ENCODE data around the gene CRK.
A peak's percentile ranks its signal among the peaks of the same experiment; 100 is the strongest.
"Not testable (repeated sequence)": the region's sequence is repeated elsewhere in the genome, so short reads cannot be mapped to it uniquely, and the experiment has no call there.

CRK gene

GRCh38 chr17:1461198-1461944, 5.3 kb upstream of the CRK start:
- H3K36me3 ChIP-seq (ENCODE audit: control insufficient read depth, insufficient read depth, low read length) = no peaks in the 10 kb centered on the region
- no peak for TF ChIP-seq CTCF (IDR thresholded peaks at IDR 0.05)
- no peak overlapping the region for H3K4me2 ChIP-seq (ENCODE audit: low read length)
- H3K9me3 ChIP-seq (ENCODE audit: control insufficient read depth, low read length) = no peaks in the 10 kb centered on the region
- no peaks in the 10 kb centered on the region for H3K27me3 ChIP-seq (ENCODE audit: control insufficient read depth, insufficient read depth, low read length)
- H3K4me1 ChIP-seq = peaks cover 3% of the 10 kb centered on the region
- no peak overlapping the region for H3K27ac ChIP-seq
- H3K9ac ChIP-seq = no peak overlapping the region
- H3K79me2 ChIP-seq = no peaks in the 10 kb centered on the region
- no peak overlapping the region for H2AFZ ChIP-seq
- no peak overlapping the region for H3K4me3 ChIP-seq (ENCODE audit: low read depth, low read length)

- no peaks in the 10 kb centered on the region for H3K9me3 ChIP-seq (ENCODE audit: control insufficient read depth, low read length)
- no peak overlapping the region for H3K9ac ChIP-seq
- no peak overlapping the region for H3K4me3 ChIP-seq (ENCODE audit: low read depth, low read length)
- H3K4me2 ChIP-seq (ENCODE audit: low read length) = no peak overlapping the region
- peaks cover 3% of the 10 kb centered on the region for H3K4me1 ChIP-seq
- no peaks in the 10 kb centered on the region for H3K79me2 ChIP-seq
- no peak for TF ChIP-seq CTCF (IDR thresholded peaks at IDR 0.05)
- H3K27me3 ChIP-seq (ENCODE audit: control insufficient read depth, insufficient read depth, low read length) = no peaks in the 10 kb centered on the region
- H2AFZ ChIP-seq = no peak overlapping the region
- no peaks in the 10 kb centered on the region for H3K36me3 ChIP-seq (ENCODE audit: control insufficient read depth, insufficient read depth, low read length)
- H3K27ac ChIP-seq = no peak overlapping the region
Measured at GRCh38 chr17:1460233-1460632, 4.2 kb upstream of the CRK start.

GRCh38 chr17:1455291-1455796, 688 bp downstream of the CRK start:
- H2AFZ ChIP-seq = peak overlapping the region; percentile 90
- peak overlapping the region; percentile 82 for H3K27ac ChIP-seq
- no peaks in the 10 kb centered on the region for H3K27me3 ChIP-seq (ENCODE audit: control insufficient read depth, insufficient read depth, low read length)
- H3K9ac ChIP-seq = peak overlapping the region; percentile 33
- peak overlapping the region; percentile 72 for H3K4me2 ChIP-seq (ENCODE audit: low read length)
- H3K4me1 ChIP-seq = peaks cover 8% of the 10 kb centered on the region
- peak; percentile 62 for TF ChIP-seq CTCF (IDR thresholded peaks at IDR 0.05)
- H3K4me3 ChIP-seq (ENCODE audit: low read depth, low read length) = peak overlapping the region; percentile 86
- H3K9me3 ChIP-seq (ENCODE audit: control insufficient read depth, low read length) = no peaks in the 10 kb centered on the region
- peaks cover 26% of the 10 kb centered on the region for H3K79me2 ChIP-seq
- no peaks in the 10 kb centered on the region for H3K36me3 ChIP-seq (ENCODE audit: control insufficient read depth, insufficient read depth, low read length)

- Histone ChIP-seq H3K4me1 (peaks cover 8% of the 10 kb centered on the region), H2AFZ (no peak overlapping the region), H3K4me3 (ENCODE audit: low read depth, low read length) (peak overlapping the region; percentile 86), H3K9me3 (ENCODE audit: control insufficient read depth, low read length) (no peaks in the 10 kb centered on the region), H3K4me2 (ENCODE audit: low read length) (peak overlapping the region; percentile 72), H3K36me3 (ENCODE audit: control insufficient read depth, insufficient read depth, low read length) (no peaks in the 10 kb centered on the region), H3K9ac (no peak overlapping the region), H3K27ac (peak overlapping the region; percentile 82), H3K79me2 (peaks cover 32% of the 10 kb centered on the region), H3K27me3 (ENCODE audit: control insufficient read depth, insufficient read depth, low read length) (no peaks in the 10 kb centered on the region)
- no peak for TF ChIP-seq CTCF (IDR thresholded peaks at IDR 0.05)
Measured at GRCh38 chr17:1454541-1454940, 1.5 kb downstream of the CRK start.

GRCh38 chr17:1453694-1454093, 2.3 kb downstream of the CRK start:
- H3K4me2 ChIP-seq (ENCODE audit: low read length); H3K27ac ChIP-seq; H3K4me3 ChIP-seq (ENCODE audit: low read depth, low read length): not testable (repeated sequence)

More at GRCh38 chr17:1453694-1454093, 2.3 kb downstream of the CRK start:
- not testable (repeated sequence) for H3K9me3 ChIP-seq (ENCODE audit: control insufficient read depth, low read length); H3K9ac ChIP-seq; H2AFZ ChIP-seq; H3K27me3 ChIP-seq (ENCODE audit: control insufficient read depth, insufficient read depth, low read length); H3K4me1 ChIP-seq; H3K36me3 ChIP-seq (ENCODE audit: control insufficient read depth, insufficient read depth, low read length)
- H3K79me2 ChIP-seq = peaks cover 41% of the 10 kb centered on the region
